GM12891 (cell line): Measurements from ENCODE around the gene PTPN3.
"Not testable (repeated sequence)": the region's sequence is repeated elsewhere in the genome, so short reads cannot be mapped to it uniquely, and the experiment has no call there.

Experiments
- POLR2A ChIP-seq: IDR thresholded peaks from 2 replicates; pipeline ENCODE4 v1.6.1; 2011; ENCODE audit warnings: low read depth, low read length, control low read depth
- POLR2AphosphoS5 ChIP-seq: IDR thresholded peaks from 2 replicates; pipeline ENCODE4 v1.6.1; 2011; ENCODE audit warnings: low read depth, low read length, control low read depth
- POU2F2 ChIP-seq: IDR thresholded peaks from 2 replicates; pipeline ENCODE4 v1.6.1; 2011; ENCODE audit warnings: low read depth, mild to moderate bottlenecking, control low read depth, low read length, moderate library complexity
- SPI1 ChIP-seq: IDR thresholded peaks from 2 replicates; pipeline ENCODE4 v1.6.1; 2011; ENCODE audit warnings: low read depth, low read length, control low read depth
- TAF1 ChIP-seq: IDR thresholded peaks from 2 replicates; pipeline ENCODE4 v1.6.1; 2011; ENCODE audit warnings: low read depth, low read length, control low read depth

DNA sequence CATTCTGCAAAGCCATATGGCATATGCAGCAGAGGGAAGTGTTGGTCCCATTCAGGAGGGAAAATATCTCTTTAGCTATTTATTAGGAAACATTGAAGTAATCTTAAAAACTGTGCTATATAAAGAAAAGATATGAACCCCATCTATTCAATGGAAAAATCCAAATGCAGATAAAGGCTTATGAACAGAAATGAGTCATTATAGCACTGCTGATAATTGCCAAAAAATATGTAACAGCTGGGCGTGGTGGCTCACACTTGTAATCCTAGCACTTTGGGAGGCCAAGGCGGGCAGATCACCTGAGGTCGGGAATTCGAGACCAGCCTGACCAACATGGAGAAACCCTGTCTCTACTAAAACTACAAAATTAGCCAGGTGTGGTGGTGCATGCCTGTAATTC is 11.9 kb upstream of the PTPN3 start:
- TF ChIP-seq POLR2A, TAF1, SPI1, POLR2AphosphoS5, POU2F2: not testable (repeated sequence)
